ENCODE results near the gene SPAG16. TPM values are rescaled to one million over a fixed set of nuclear protein-coding genes. Genes with fewer than 3 reads are reported as not detected.

The SPAG16 gene
- total RNA-seq, 1 donor from 2014 or later: 20.6 TPM

DNA sequence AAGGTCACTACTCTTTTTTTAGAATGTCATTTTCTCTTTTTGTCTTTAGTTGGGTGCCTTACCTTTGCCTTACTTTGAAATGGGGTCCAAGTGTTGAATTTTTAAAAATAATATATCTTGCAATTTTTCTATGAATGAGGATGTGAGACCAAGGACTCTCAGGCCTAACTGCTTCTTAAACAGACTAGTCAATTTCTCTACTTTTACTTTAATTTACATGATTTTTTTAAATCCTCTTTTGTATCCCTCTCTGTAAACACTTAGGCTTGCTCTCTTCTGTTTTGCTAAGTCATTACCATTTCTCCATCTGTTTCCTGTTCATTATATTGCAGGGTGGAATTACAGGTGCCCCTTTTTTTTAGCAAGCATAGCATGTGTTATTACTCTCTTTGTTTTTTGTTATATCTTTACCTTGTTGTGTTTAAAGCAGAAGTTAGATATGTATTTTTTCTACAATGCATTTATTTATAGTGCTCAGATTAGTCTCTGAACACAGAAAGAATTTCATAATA is 261.8 kb downstream of the SPAG16 start:
- DNase-seq: no peak
- intact Hi-C loops (cut with micrococcal nuclease): no loop called here
- no peaks in the 10 kb centered on the region for H3K36me3 ChIP-seq
- TF ChIP-seq CTCF (IDR thresholded peaks at IDR 0.05; ENCODE audit: borderline replicate concordance): no peak
- no peak overlapping the region for H3K27ac ChIP-seq (replicated peaks)
- no peaks in the 10 kb centered on the region for H3K4me1 ChIP-seq
- H3K4me3 ChIP-seq: no peak overlapping the region
- H3K27me3 ChIP-seq (ENCODE audit: low read depth): no peaks in the 10 kb centered on the region
- no peaks in the 10 kb centered on the region for H3K9me3 ChIP-seq (replicated peaks)

GRCh38 chr2:213551526-213551925 is 267.3 kb downstream of the SPAG16 start:
- no peaks in the 10 kb centered on the region for H3K4me1 ChIP-seq
- H3K27me3 ChIP-seq (ENCODE audit: low read depth): no peaks in the 10 kb centered on the region
- no peak overlapping the region for H3K4me3 ChIP-seq
- no peaks in the 10 kb centered on the region for H3K36me3 ChIP-seq
- H3K9me3 ChIP-seq (replicated peaks): peaks cover 30% of the 10 kb centered on the region
- TF ChIP-seq CTCF (IDR thresholded peaks at IDR 0.05; ENCODE audit: borderline replicate concordance): no peak
- intact Hi-C loops (cut with micrococcal nuclease): no loop called here
- H3K27ac ChIP-seq (replicated peaks): no peak overlapping the region
- no peak for DNase-seq

DNA sequence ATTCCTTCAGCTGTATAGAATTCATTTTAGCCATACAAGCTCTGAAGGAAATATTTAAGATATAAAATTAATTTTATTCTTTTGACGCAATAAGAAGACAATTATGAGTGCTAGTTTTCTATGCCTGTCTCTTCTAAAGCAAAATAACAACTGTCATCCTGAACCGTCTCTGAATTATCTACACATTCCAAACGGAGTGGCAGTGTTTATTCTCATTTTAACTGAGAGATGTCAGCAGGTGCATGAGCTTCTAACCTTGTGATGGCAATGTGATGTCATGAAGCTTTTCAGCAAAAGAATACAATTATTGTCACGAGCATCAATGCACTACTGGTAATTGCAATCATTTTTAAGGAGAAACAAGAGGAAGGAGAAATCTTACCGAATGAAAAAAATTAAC is 274.8 kb downstream of the SPAG16 start:
- H3K36me3 ChIP-seq: no peaks in the 10 kb centered on the region
- no peaks in the 10 kb centered on the region for H3K4me1 ChIP-seq
- peaks cover 48% of the 10 kb centered on the region for H3K9me3 ChIP-seq (replicated peaks)
- intact Hi-C loops (cut with micrococcal nuclease): no loop called here
- DNase-seq: no peak
- H3K4me3 ChIP-seq: no peak overlapping the region
- H3K27ac ChIP-seq (replicated peaks): no peak overlapping the region
- no peaks in the 10 kb centered on the region for H3K27me3 ChIP-seq (ENCODE audit: low read depth)
- TF ChIP-seq CTCF (IDR thresholded peaks at IDR 0.05; ENCODE audit: borderline replicate concordance): no peak

DNA sequence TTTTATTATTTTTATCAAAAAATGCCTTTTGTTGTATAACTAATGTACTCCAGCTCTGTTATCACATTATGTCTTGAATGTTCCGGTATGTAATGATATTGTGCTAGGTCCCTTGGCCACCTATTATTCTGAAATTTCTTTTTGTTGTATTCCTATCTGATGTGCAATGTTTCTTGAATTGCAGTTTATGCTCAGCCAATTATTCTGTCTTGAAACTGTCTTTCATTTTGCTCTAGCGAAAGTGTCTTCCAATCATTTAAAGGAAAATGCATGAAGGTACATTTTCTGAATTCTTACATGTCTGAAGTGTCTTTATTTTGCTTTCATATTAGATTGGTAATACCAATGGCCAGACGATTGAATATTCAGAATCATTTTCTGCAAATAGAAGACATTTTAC is 277.5 kb downstream of the SPAG16 start:
- peaks cover 30% of the 10 kb centered on the region for H3K9me3 ChIP-seq (replicated peaks)
- no peaks in the 10 kb centered on the region for H3K4me1 ChIP-seq
- no peaks in the 10 kb centered on the region for H3K36me3 ChIP-seq
- intact Hi-C loops (cut with micrococcal nuclease): no loop called here
- no peak for TF ChIP-seq CTCF (IDR thresholded peaks at IDR 0.05; ENCODE audit: borderline replicate concordance)
- no peak overlapping the region for H3K27ac ChIP-seq (replicated peaks)
- DNase-seq: no peak
- H3K4me3 ChIP-seq: no peak overlapping the region
- H3K27me3 ChIP-seq (ENCODE audit: low read depth): no peaks in the 10 kb centered on the region

GRCh38 chr2:213562539-213563180 is 278.4 kb downstream of the SPAG16 start:
- no peak overlapping the region for H3K4me3 ChIP-seq
- intact Hi-C loops (cut with micrococcal nuclease): no loop called here
- DNase-seq: no peak
- H3K36me3 ChIP-seq: no peaks in the 10 kb centered on the region
- H3K27ac ChIP-seq (replicated peaks): peak overlapping the region; percentile 39
- no peaks in the 10 kb centered on the region for H3K27me3 ChIP-seq (ENCODE audit: low read depth)
- peaks cover 27% of the 10 kb centered on the region for H3K9me3 ChIP-seq (replicated peaks)
- H3K4me1 ChIP-seq: no peaks in the 10 kb centered on the region
- TF ChIP-seq CTCF (IDR thresholded peaks at IDR 0.05; ENCODE audit: borderline replicate concordance): no peak
